ENCODE measurements around the gene RTKN. TPM values are rescaled to one million over a fixed set of nuclear protein-coding genes. Genes with fewer than 3 reads are reported as not detected.

Gene RTKN
- total RNA-seq, 1 experiment from 2014 or later, result 27.0 TPM

- CTCF ChIA-PET, result no interaction called here
- Histone ChIP-seq H3K9me3 (ENCODE audit: low read depth, low read length, poor library complexity, severe bottlenecking) (no peaks in the 10 kb centered on the region), H3K4me3 (ENCODE audit: low read depth, low read length, poor library complexity, severe bottlenecking) (no peak overlapping the region), H3K27me3 (replicated peaks; ENCODE audit: insufficient read depth, low read depth, low read length, poor library complexity) (no peaks in the 10 kb centered on the region), H3K4me1 (ENCODE audit: insufficient read depth, low read length, poor library complexity, severe bottlenecking) (peaks cover 43% of the 10 kb centered on the region), H3K27ac (ENCODE audit: low read depth, low read length, poor library complexity, severe bottlenecking) (peak overlapping the region; percentile 25), H3K36me3 (ENCODE audit: insufficient read depth, low read length, poor library complexity, severe bottlenecking) (peaks cover 6% of the 10 kb centered on the region)
- POLR2A ChIA-PET (ENCODE audit: low non-redundant PET), result no interaction called here
- no peak for TF ChIP-seq EZH2 (IDR thresholded peaks at IDR 0.05; ENCODE audit: borderline replicate concordance, low read depth, low read length, poor library complexity, severe bottlenecking)
- intact Hi-C loops (cut with micrococcal nuclease; ENCODE audit: unreplicated experiment), result no loop called here
- no peak for DNase-seq (ENCODE audit: low spot score)
- BruUV-seq (replicated peaks), result no TSS peak
These were observed 5.5 kb downstream of the RTKN start for GRCh38 chr2:74436111-74436805.

- H3K27me3 ChIP-seq (replicated peaks; ENCODE audit: insufficient read depth, low read depth, low read length, poor library complexity), result no peaks in the 10 kb centered on the region
- no peak for TF ChIP-seq CTCF (conservative IDR thresholded peaks at IDR 0.05; ENCODE audit: low read depth, low read length)
- TF ChIP-seq EZH2 (IDR thresholded peaks at IDR 0.05; ENCODE audit: borderline replicate concordance, low read depth, low read length, poor library complexity, severe bottlenecking), result no peak
- intact Hi-C loops (cut with micrococcal nuclease; ENCODE audit: unreplicated experiment), result no loop called here
- BruUV-seq (replicated peaks), result no TSS peak
- H3K36me3 ChIP-seq (ENCODE audit: insufficient read depth, low read length, poor library complexity, severe bottlenecking), result peaks cover 32% of the 10 kb centered on the region
- H3K9me3 ChIP-seq (ENCODE audit: low read depth, low read length, poor library complexity, severe bottlenecking), result no peaks in the 10 kb centered on the region
- DNase-seq (ENCODE audit: low spot score), result no peak
- H3K4me3 ChIP-seq (ENCODE audit: low read depth, low read length, poor library complexity, severe bottlenecking), result no peak overlapping the region
- ChIA-PET CTCF (no interaction called here), POLR2A (ENCODE audit: low non-redundant PET) (no interaction called here)
- H3K27ac ChIP-seq (ENCODE audit: low read depth, low read length, poor library complexity, severe bottlenecking), result no peak overlapping the region
- H3K4me1 ChIP-seq (ENCODE audit: insufficient read depth, low read length, poor library complexity, severe bottlenecking), result no peaks in the 10 kb centered on the region
These were observed 11.2 kb downstream of the RTKN start for GRCh38 chr2:74430502-74430901.

GRCh38 chr2:74429487-74430451 is 12.0 kb downstream of the RTKN start:
- H3K36me3 ChIP-seq (ENCODE audit: insufficient read depth, low read length, poor library complexity, severe bottlenecking), result peaks cover 36% of the 10 kb centered on the region

More at GRCh38 chr2:74429487-74430451, 12.0 kb downstream of the RTKN start:
- ChIA-PET POLR2A (ENCODE audit: low non-redundant PET) (no interaction called here), CTCF (no interaction called here)
- intact Hi-C loops (cut with micrococcal nuclease; ENCODE audit: unreplicated experiment), result no loop called here
- no peaks in the 10 kb centered on the region for H3K4me1 ChIP-seq (ENCODE audit: insufficient read depth, low read length, poor library complexity, severe bottlenecking)
- H3K9me3 ChIP-seq (ENCODE audit: low read depth, low read length, poor library complexity, severe bottlenecking), result no peaks in the 10 kb centered on the region
- no TSS peak for BruUV-seq (replicated peaks)
- H3K4me3 ChIP-seq (ENCODE audit: low read depth, low read length, poor library complexity, severe bottlenecking), result no peak overlapping the region
- DNase-seq (ENCODE audit: low spot score), result no peak
- TF ChIP-seq EZH2 (IDR thresholded peaks at IDR 0.05; ENCODE audit: borderline replicate concordance, low read depth, low read length, poor library complexity, severe bottlenecking), result no peak
- TF ChIP-seq CTCF (conservative IDR thresholded peaks at IDR 0.05; ENCODE audit: low read depth, low read length), result no peak
- no peaks in the 10 kb centered on the region for H3K27me3 ChIP-seq (replicated peaks; ENCODE audit: insufficient read depth, low read depth, low read length, poor library complexity)
- no peak overlapping the region for H3K27ac ChIP-seq (ENCODE audit: low read depth, low read length, poor library complexity, severe bottlenecking)

Data from A673 (cell line).